ENCODE data around the gene CCDC80.

- no peak for TF ChIP-seq POLR2A (IDR thresholded peaks at IDR 0.05)
- TF ChIP-seq CTCF (IDR thresholded peaks at IDR 0.05), result no peak
- TF ChIP-seq EP300 (IDR thresholded peaks at IDR 0.05), result no peak
Measured at GRCh38 chr3:112650482-112650881, 9.5 kb upstream of the CCDC80 start.
